PC-3 (cell line): Measurements from ENCODE around the gene VPS35L.

Experiments used
- EZH2 ChIP-seq: fragments of 300-600 bp; sonication (generic); IDR thresholded peaks from one replicate; pipeline ENCODE4 v1.6.1; 2017; ENCODE audit warnings: antibody characterized with exemption, mild to moderate bottlenecking, low read length; ENCODE audit not compliant: unreplicated experiment
- TF ChIP-seq, protein P1 (sequence below): fragments of 300-600 bp; sonication (generic); conservative IDR thresholded peaks from 2 replicates; pipeline ENCODE4 v1.5.1; 2017; ENCODE audit warnings: antibody characterized with exemption, low read depth, mild to moderate bottlenecking, low read length

- TF ChIP-seq, protein P1, sequence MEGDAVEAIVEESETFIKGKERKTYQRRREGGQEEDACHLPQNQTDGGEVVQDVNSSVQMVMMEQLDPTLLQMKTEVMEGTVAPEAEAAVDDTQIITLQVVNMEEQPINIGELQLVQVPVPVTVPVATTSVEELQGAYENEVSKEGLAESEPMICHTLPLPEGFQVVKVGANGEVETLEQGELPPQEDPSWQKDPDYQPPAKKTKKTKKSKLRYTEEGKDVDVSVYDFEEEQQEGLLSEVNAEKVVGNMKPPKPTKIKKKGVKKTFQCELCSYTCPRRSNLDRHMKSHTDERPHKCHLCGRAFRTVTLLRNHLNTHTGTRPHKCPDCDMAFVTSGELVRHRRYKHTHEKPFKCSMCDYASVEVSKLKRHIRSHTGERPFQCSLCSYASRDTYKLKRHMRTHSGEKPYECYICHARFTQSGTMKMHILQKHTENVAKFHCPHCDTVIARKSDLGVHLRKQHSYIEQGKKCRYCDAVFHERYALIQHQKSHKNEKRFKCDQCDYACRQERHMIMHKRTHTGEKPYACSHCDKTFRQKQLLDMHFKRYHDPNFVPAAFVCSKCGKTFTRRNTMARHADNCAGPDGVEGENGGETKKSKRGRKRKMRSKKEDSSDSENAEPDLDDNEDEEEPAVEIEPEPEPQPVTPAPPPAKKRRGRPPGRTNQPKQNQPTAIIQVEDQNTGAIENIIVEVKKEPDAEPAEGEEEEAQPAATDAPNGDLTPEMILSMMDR, result no peak
- TF ChIP-seq EZH2, result no peak
Observed at GRCh38 chr16:19713697-19714096, 158.2 kb downstream of the VPS35L start.
